Osteoblast (primary cell): ENCODE results near the gene OVCH2. TPM values are rescaled to one million over a fixed set of nuclear protein-coding genes. Genes with fewer than 3 reads are reported as not detected.

Source experiments
- DNase-seq: peaks from one replicate; pipeline ENCODE4 v3.0.0; 2011; ENCODE audit warnings: low spot score, mixed read lengths; ENCODE audit not compliant: insufficient read length; ENCODE audit errors: missing footprints
- H2AFZ ChIP-seq: 2 replicates; pipeline ENCODE4 v1.6.0; 2011; ENCODE audit warnings: mild to moderate bottlenecking, low read length
- H3K27ac ChIP-seq: 2 replicates; pipeline ENCODE4 v1.5.1; 2011; ENCODE audit warnings: mild to moderate bottlenecking, low read depth, low read length, moderate library complexity
- H3K27me3 ChIP-seq: 2 replicates; pipeline ENCODE4 v1.6.0; 2012; ENCODE audit warnings: mild to moderate bottlenecking, control low read depth, inconsistent platforms, low read length, moderate library complexity; ENCODE audit not compliant: insufficient read depth
- H3K36me3 ChIP-seq: 2 replicates; pipeline ENCODE4 v1.5.1; 2011; ENCODE audit warnings: mild to moderate bottlenecking, low read length, control low read depth, moderate library complexity; ENCODE audit not compliant: insufficient read depth
- H3K4me1 ChIP-seq: 2 replicates; pipeline ENCODE4 v1.5.1; 2011; ENCODE audit warnings: mild to moderate bottlenecking, low read length, control low read depth, moderate library complexity; ENCODE audit not compliant: insufficient read depth
- H3K4me2 ChIP-seq: 2 replicates; pipeline ENCODE4 v1.6.0; 2011; ENCODE audit warnings: mild to moderate bottlenecking, low read length; ENCODE audit not compliant: insufficient read depth
- H3K4me3 ChIP-seq: fragments of 200-600 bp; sonication (generic); 3 replicates; pipeline ENCODE4 v1.5.1; 2012; ENCODE audit warnings: mild to moderate bottlenecking, low read length, inconsistent platforms; ENCODE audit not compliant: insufficient read depth
- H3K79me2 ChIP-seq: 2 replicates; pipeline ENCODE4 v1.6.0; 2012; ENCODE audit warnings: mild to moderate bottlenecking, low read length, control low read depth, inconsistent platforms; ENCODE audit not compliant: insufficient read depth
- H3K9me3 ChIP-seq: 2 replicates; pipeline ENCODE4 v1.5.1; 2011; ENCODE audit warnings: low read depth, low read length, control low read depth
- H4K20me1 ChIP-seq: 2 replicates; pipeline ENCODE4 v1.6.0; 2012; ENCODE audit warnings: mild to moderate bottlenecking, low read length, control low read depth; ENCODE audit not compliant: insufficient read depth
- total RNA-seq: library from RNA; depleted of rRNA; stranded (reverse); fragments of >200 nt; gene quantifications from 2 replicates; pipeline ENCODE4 v1.2.3, GENCODE V29; 2012
- TF ChIP-seq, protein P1 (sequence below): IDR thresholded peaks from 2 replicates; pipeline ENCODE4 v1.5.1; 2011; ENCODE audit warnings: mild to moderate bottlenecking, low read depth, low read length, moderate library complexity; ENCODE audit errors: extremely low read depth

Gene OVCH2
- total RNA-seq, 1 donor: not detected

DNA sequence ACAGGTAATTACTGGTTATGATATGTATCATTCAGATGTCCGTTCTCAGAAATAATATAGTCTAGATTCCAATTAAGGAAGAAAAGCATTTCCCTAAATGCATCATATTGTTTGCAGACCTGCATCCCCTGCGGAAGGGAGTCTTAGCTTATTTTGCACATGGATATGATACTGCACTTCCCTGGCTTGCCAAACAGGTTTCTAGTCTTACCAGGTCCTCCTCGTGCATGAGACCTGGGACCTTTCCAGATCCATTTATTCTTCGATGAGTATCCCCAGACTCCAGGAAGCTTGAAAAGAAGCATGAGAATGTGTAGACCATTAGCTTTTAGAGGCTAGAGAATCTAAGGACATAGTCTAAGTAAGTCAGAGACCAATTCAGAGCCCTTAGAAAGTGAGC is 63.5 kb downstream of the OVCH2 start:
- no peaks in the 10 kb centered on the region for H4K20me1 ChIP-seq
- peaks cover under 1% of the 10 kb centered on the region for H3K4me1 ChIP-seq
- H3K4me3 ChIP-seq: no peak overlapping the region
- no peaks in the 10 kb centered on the region for H3K79me2 ChIP-seq
- no peak overlapping the region for H3K4me2 ChIP-seq
- no peak overlapping the region for H2AFZ ChIP-seq
- H3K27me3 ChIP-seq: no peaks in the 10 kb centered on the region
- TF ChIP-seq, protein P1, sequence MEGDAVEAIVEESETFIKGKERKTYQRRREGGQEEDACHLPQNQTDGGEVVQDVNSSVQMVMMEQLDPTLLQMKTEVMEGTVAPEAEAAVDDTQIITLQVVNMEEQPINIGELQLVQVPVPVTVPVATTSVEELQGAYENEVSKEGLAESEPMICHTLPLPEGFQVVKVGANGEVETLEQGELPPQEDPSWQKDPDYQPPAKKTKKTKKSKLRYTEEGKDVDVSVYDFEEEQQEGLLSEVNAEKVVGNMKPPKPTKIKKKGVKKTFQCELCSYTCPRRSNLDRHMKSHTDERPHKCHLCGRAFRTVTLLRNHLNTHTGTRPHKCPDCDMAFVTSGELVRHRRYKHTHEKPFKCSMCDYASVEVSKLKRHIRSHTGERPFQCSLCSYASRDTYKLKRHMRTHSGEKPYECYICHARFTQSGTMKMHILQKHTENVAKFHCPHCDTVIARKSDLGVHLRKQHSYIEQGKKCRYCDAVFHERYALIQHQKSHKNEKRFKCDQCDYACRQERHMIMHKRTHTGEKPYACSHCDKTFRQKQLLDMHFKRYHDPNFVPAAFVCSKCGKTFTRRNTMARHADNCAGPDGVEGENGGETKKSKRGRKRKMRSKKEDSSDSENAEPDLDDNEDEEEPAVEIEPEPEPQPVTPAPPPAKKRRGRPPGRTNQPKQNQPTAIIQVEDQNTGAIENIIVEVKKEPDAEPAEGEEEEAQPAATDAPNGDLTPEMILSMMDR: no peak
- H3K36me3 ChIP-seq: peaks cover 3% of the 10 kb centered on the region
- H3K27ac ChIP-seq: no peak overlapping the region
- no peaks in the 10 kb centered on the region for H3K9me3 ChIP-seq
- no peak for DNase-seq

- H3K27me3 ChIP-seq: no peaks in the 10 kb centered on the region
Measured at GRCh38 chr11:7640816-7641215, 65.5 kb downstream of the OVCH2 start.

GRCh38 chr11:7639643-7640025 is 66.6 kb downstream of the OVCH2 start:
- Histone ChIP-seq H3K4me2 (no peak overlapping the region), H2AFZ (no peak overlapping the region), H3K27ac (no peak overlapping the region), H3K27me3 (no peaks in the 10 kb centered on the region), H3K4me3 (no peak overlapping the region), H4K20me1 (no peaks in the 10 kb centered on the region), H3K9me3 (no peaks in the 10 kb centered on the region), H3K79me2 (no peaks in the 10 kb centered on the region), H3K4me1 (peaks cover 3% of the 10 kb centered on the region), H3K36me3 (peaks cover 3% of the 10 kb centered on the region)
- no peak for DNase-seq
- TF ChIP-seq, protein P1: no peak

More at GRCh38 chr11:7640816-7641215, 65.5 kb downstream of the OVCH2 start:
- H3K27ac ChIP-seq: no peak overlapping the region
- H3K36me3 ChIP-seq: peaks cover 3% of the 10 kb centered on the region
- H3K4me2 ChIP-seq: no peak overlapping the region
- no peaks in the 10 kb centered on the region for H4K20me1 ChIP-seq
- no peaks in the 10 kb centered on the region for H3K9me3 ChIP-seq
- no peak overlapping the region for H2AFZ ChIP-seq
- peaks cover 3% of the 10 kb centered on the region for H3K4me1 ChIP-seq
- no peak for DNase-seq
- no peaks in the 10 kb centered on the region for H3K79me2 ChIP-seq
- TF ChIP-seq, protein P1: no peak
- H3K4me3 ChIP-seq: no peak overlapping the region

Other genes with a start within 250 kb of the OVCH2 start
- 20.3 and 33.0 TPM in 2 replicates for gene OLFML1, start 221.0 kb downstream of the OVCH2 start, total RNA-seq
- 16.8 and 25.0 TPM in 2 replicates for gene PPFIBP2, start 192.5 kb downstream of the OVCH2 start, total RNA-seq
- gene CYB5R2, start 33.0 kb downstream of the OVCH2 start, total RNA-seq: 9.1 and 14.8 TPM in 2 replicates
- gene OR5P2, start 90.5 kb upstream of the OVCH2 start, total RNA-seq: not detected in 2 replicates
- gene OR5P3, start 124.4 kb upstream of the OVCH2 start, total RNA-seq: not detected in 2 replicates
- under 0.01 and 0.29 TPM in 2 replicates for gene OR10A6, start 224.8 kb upstream of the OVCH2 start, total RNA-seq
- under 0.01 TPM in 2 replicates for gene OR10A3, start 235.2 kb upstream of the OVCH2 start, total RNA-seq